Mucosa of descending colon (tissue), 3 donors: ENCODE data around the gene GVQW3. TPM values are rescaled to one million over a fixed set of nuclear protein-coding genes. Genes with fewer than 3 reads are reported as not detected.

Experiments
- ATAC-seq: fragments of 200-7000 bp; cut with Tn5 transposase; one replicate; pipeline ENCODE4 v1.9.1; 2020; ENCODE audit warnings: mild to moderate bottlenecking, moderate library complexity
- DNase-seq, 3 donors: peaks; one replicate each; pipeline ENCODE4 v3.0.0-alpha.2; 2020
- H3K36me3 ChIP-seq: fragments of 200-600 bp; one replicate; pipeline ENCODE4 v1.8.0; 2021; ENCODE audit warnings: low read depth, mild to moderate bottlenecking
- H3K4me1 ChIP-seq: fragments of 200-600 bp; one replicate; pipeline ENCODE4 v1.8.0; 2021; ENCODE audit warnings: low read depth, mild to moderate bottlenecking
- H3K4me3 ChIP-seq: fragments of 200-600 bp; one replicate; pipeline ENCODE4 v1.8.0; 2021; ENCODE audit warnings: mild to moderate bottlenecking
- H3K9me3 ChIP-seq: fragments of 200-600 bp; one replicate; pipeline ENCODE4 v1.8.0; 2021; ENCODE audit warnings: mild to moderate bottlenecking
- CTCF ChIP-seq: fragments of 200-600 bp; IDR thresholded peaks from one replicate; pipeline ENCODE4 v1.8.0; 2022; ENCODE audit warnings: antibody characterized with exemption, mild to moderate bottlenecking
- intact Hi-C, 2 donors: fragments of 100-400 bp; cut with DNase I in 1 of 2; cut with micrococcal nuclease in 1 of 2; formaldehyde crosslinking; loops; one replicate each; pipeline versions ENCODE4 v1.11.0 to v1.11.1; 2022; cut with DNase I, micrococcal nuclease
- total RNA-seq, 3 donors: library from RNA; stranded (reverse); fragmentation: NEBNext Ultra II Directional in 2 of 3; extraction: Animal tissue kit (Norgen Biotek cat#: 25700) in 2 of 3; gene quantifications; one replicate each; pipeline versions ENCODE4 v1.2.1 to v1.2.4, GENCODE V29; 2021 to 2023
- donor health status: DM: no; HTN: no; CAD: no; lungs with moderate emphysema.
- donor health status: DM: no; HTN: no; CAD: no.
- donor health status: DM: no; HTN: yes; CAD: no.

Gene GVQW3
- total RNA-seq, 3 donors from 2014 or later, result 3.3 to 4.7 (median 3.5) TPM

GRCh38 chr11:76388408-76388807, 7.3 kb downstream of the GVQW3 start:
- Histone ChIP-seq H3K36me3 (no peaks in the 10 kb centered on the region), H3K4me3 (no peak overlapping the region), H3K4me1 (peaks cover 3% of the 10 kb centered on the region), H3K9me3 (no peaks in the 10 kb centered on the region)
- DNase-seq (no peak), ATAC-seq (no peak)
- TF ChIP-seq CTCF, result no peak
- intact Hi-C loops, result no loop called here

GRCh38 chr11:76391021-76391420, 9.9 kb downstream of the GVQW3 start:
- TF ChIP-seq CTCF, result no peak

GRCh38 chr11:76391811-76392475, 10.8 kb downstream of the GVQW3 start:
- ATAC-seq, result no peak
- no peak for TF ChIP-seq CTCF
- intact Hi-C loops, result no loop called here

More at GRCh38 chr11:76391021-76391420, 9.9 kb downstream of the GVQW3 start:
- Histone ChIP-seq H3K4me1 (peaks cover 3% of the 10 kb centered on the region), H3K36me3 (no peaks in the 10 kb centered on the region), H3K4me3 (no peak overlapping the region), H3K9me3 (no peaks in the 10 kb centered on the region)
- peak; percentile 75 for ATAC-seq
- no peak for DNase-seq
- intact Hi-C loops, result no loop called here

GRCh38 chr11:76392870-76393269, 11.7 kb downstream of the GVQW3 start:
- Histone ChIP-seq H3K4me3 (no peak overlapping the region), H3K9me3 (no peaks in the 10 kb centered on the region), H3K36me3 (no peaks in the 10 kb centered on the region), H3K4me1 (peaks cover 3% of the 10 kb centered on the region)
- no peak for DNase-seq
- TF ChIP-seq CTCF, result no peak
- intact Hi-C loops, result no loop called here
- ATAC-seq, result no peak

More at GRCh38 chr11:76391811-76392475, 10.8 kb downstream of the GVQW3 start:
- Histone ChIP-seq H3K4me1 (peaks cover 3% of the 10 kb centered on the region), H3K36me3 (no peaks in the 10 kb centered on the region), H3K9me3 (no peaks in the 10 kb centered on the region), H3K4me3 (no peak overlapping the region)
- no peak for DNase-seq

GRCh38 chr11:76394411-76394810, 13.3 kb downstream of the GVQW3 start:
- intact Hi-C loops, result no loop called here
- no peak for ATAC-seq
- Histone ChIP-seq H3K36me3 (no peaks in the 10 kb centered on the region), H3K4me3 (no peak overlapping the region), H3K4me1 (peaks cover 3% of the 10 kb centered on the region), H3K9me3 (no peaks in the 10 kb centered on the region)
- no peak for TF ChIP-seq CTCF
- DNase-seq, result no peak

GRCh38 chr11:76395296-76395695, 14.2 kb downstream of the GVQW3 start:
- no peak overlapping the region for H3K4me3 ChIP-seq
- H3K9me3 ChIP-seq, result no peaks in the 10 kb centered on the region
- intact Hi-C loops, result no loop called here
- DNase-seq (no peak), ATAC-seq (no peak)
- H3K4me1 ChIP-seq, result peaks cover 3% of the 10 kb centered on the region
- no peak for TF ChIP-seq CTCF
- no peaks in the 10 kb centered on the region for H3K36me3 ChIP-seq
